ENCODE data around the gene TAOK1.

Gene TAOK1

GRCh38 chr17:29571883-29572681 lies 181.9 kb downstream of the TAOK1 start:
- DNase-seq, result no peak

GRCh38 chr17:29572691-29573557 lies 182.8 kb downstream of the TAOK1 start:
- peak; percentile 55 for DNase-seq

GRCh38 chr17:29573558-29573869 lies 183.4 kb downstream of the TAOK1 start:
- no peak for DNase-seq

- DNase-seq, result no peak
These were observed 183.9 kb downstream of the TAOK1 start for GRCh38 chr17:29573871-29574731.

- no peak for DNase-seq
These were observed 184.8 kb downstream of the TAOK1 start for GRCh38 chr17:29574732-29575510.

GRCh38 chr17:29575511-29576213 lies 185.5 kb downstream of the TAOK1 start:
- no peak for DNase-seq

GRCh38 chr17:29576214-29577000 lies 186.2 kb downstream of the TAOK1 start:
- no peak for DNase-seq

- DNase-seq, result no peak
These were observed 186.8 kb downstream of the TAOK1 start for GRCh38 chr17:29577001-29577370.

GRCh38 chr17:29577385-29578211 lies 187.4 kb downstream of the TAOK1 start:
- no peak for DNase-seq

- no peak for DNase-seq
These were observed 188.7 kb downstream of the TAOK1 start for GRCh38 chr17:29578626-29579485.

- peak; percentile 90 for DNase-seq
These were observed 190.0 kb downstream of the TAOK1 start for GRCh38 chr17:29579866-29580771.

GRCh38 chr17:29581583-29582253 lies 191.6 kb downstream of the TAOK1 start:
- no peak for DNase-seq

- DNase-seq, result no peak
These were observed 192.1 kb downstream of the TAOK1 start for GRCh38 chr17:29582254-29582765.

- DNase-seq, result no peak
These were observed 192.6 kb downstream of the TAOK1 start for GRCh38 chr17:29582772-29583171.

GRCh38 chr17:29583324-29584248 lies 193.4 kb downstream of the TAOK1 start:
- DNase-seq, result no peak
